ENCODE data around the gene PPFIBP1. TPM values are rescaled to one million over a fixed set of nuclear protein-coding genes. Genes with fewer than 3 reads are reported as not detected.

PPFIBP1 gene
- total RNA-seq, 2 donors from 2014 or later = 61.3 to 121 TPM

DNA sequence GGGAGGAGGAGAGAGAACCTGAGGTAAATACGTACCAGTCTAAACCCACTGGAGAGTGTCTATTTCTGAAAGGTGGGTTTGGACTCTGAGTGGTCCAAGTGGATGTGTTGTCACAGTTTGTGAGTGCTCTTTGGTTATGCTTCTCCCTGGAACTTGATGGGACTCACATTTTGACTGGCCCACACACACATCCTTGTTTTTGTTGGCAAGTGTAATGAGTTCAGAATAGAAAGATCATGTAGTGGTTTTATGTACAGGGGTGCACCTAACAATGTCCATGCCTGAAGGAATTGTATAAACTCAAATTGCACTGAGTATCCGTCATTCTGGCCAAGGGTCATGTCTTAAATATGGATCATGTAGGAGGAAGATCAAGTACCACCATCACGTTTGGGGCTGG, 4.8 kb downstream of the PPFIBP1 start:
- no peaks in the 10 kb centered on the region for H3K9me3 ChIP-seq
- 80% methylated on average over 3 of the region's 3 CpGs for WGBS
- no peaks in the 10 kb centered on the region for H3K27me3 ChIP-seq (replicated peaks; ENCODE audit: insufficient read depth)
- no peak for TF ChIP-seq POLR2AphosphoS5 (IDR thresholded peaks at IDR 0.05)
- TF ChIP-seq, protein P1, sequence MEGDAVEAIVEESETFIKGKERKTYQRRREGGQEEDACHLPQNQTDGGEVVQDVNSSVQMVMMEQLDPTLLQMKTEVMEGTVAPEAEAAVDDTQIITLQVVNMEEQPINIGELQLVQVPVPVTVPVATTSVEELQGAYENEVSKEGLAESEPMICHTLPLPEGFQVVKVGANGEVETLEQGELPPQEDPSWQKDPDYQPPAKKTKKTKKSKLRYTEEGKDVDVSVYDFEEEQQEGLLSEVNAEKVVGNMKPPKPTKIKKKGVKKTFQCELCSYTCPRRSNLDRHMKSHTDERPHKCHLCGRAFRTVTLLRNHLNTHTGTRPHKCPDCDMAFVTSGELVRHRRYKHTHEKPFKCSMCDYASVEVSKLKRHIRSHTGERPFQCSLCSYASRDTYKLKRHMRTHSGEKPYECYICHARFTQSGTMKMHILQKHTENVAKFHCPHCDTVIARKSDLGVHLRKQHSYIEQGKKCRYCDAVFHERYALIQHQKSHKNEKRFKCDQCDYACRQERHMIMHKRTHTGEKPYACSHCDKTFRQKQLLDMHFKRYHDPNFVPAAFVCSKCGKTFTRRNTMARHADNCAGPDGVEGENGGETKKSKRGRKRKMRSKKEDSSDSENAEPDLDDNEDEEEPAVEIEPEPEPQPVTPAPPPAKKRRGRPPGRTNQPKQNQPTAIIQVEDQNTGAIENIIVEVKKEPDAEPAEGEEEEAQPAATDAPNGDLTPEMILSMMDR (IDR thresholded peaks at IDR 0.05) = no peak
- TF ChIP-seq POLR2A (IDR thresholded peaks at IDR 0.05) = no peak
- no peak overlapping the region for H3K27ac ChIP-seq
- H3K36me3 ChIP-seq = no peaks in the 10 kb centered on the region
- H3K4me1 ChIP-seq (replicated peaks) = no peaks in the 10 kb centered on the region
- intact Hi-C loops (cut with DNase I) = no loop called here
- no peak for DNase-seq (ENCODE audit: low spot score)
- H3K4me3 ChIP-seq = no peak overlapping the region

GRCh38 chr12:27530157-27530922, 6.3 kb downstream of the PPFIBP1 start:
- no peak for TF ChIP-seq POLR2A (IDR thresholded peaks at IDR 0.05)
- TF ChIP-seq, protein P1 (IDR thresholded peaks at IDR 0.05) = no peak
- TF ChIP-seq POLR2AphosphoS5 (IDR thresholded peaks at IDR 0.05) = no peak
- H3K4me1 ChIP-seq (replicated peaks) = no peaks in the 10 kb centered on the region
- 70% methylated on average over 7 of the region's 7 CpGs for WGBS

GRCh38 chr12:27531896-27532295, 7.9 kb downstream of the PPFIBP1 start:
- Histone ChIP-seq H3K9me3 (no peaks in the 10 kb centered on the region), H3K27me3 (replicated peaks; ENCODE audit: insufficient read depth) (no peaks in the 10 kb centered on the region), H3K4me1 (replicated peaks) (no peaks in the 10 kb centered on the region), H3K4me3 (no peak overlapping the region), H3K27ac (no peak overlapping the region), H3K36me3 (no peaks in the 10 kb centered on the region)
- 54% methylated on average over 4 of the region's 4 CpGs for WGBS
- DNase-seq (ENCODE audit: low spot score) = no peak
- TF ChIP-seq, protein P1 (IDR thresholded peaks at IDR 0.05) = no peak
- TF ChIP-seq POLR2AphosphoS5 (IDR thresholded peaks at IDR 0.05) = no peak
- TF ChIP-seq POLR2A (IDR thresholded peaks at IDR 0.05) = no peak
- intact Hi-C loops (cut with DNase I) = no loop called here

More at GRCh38 chr12:27530157-27530922, 6.3 kb downstream of the PPFIBP1 start:
- no peak overlapping the region for H3K4me3 ChIP-seq
- intact Hi-C loops (cut with DNase I) = no loop called here
- H3K36me3 ChIP-seq = no peaks in the 10 kb centered on the region
- no peak overlapping the region for H3K27ac ChIP-seq
- no peaks in the 10 kb centered on the region for H3K9me3 ChIP-seq
- H3K27me3 ChIP-seq (replicated peaks; ENCODE audit: insufficient read depth) = no peaks in the 10 kb centered on the region
- no peak for DNase-seq (ENCODE audit: low spot score)

GRCh38 chr12:27534060-27534764, 10.2 kb downstream of the PPFIBP1 start:
- WGBS = 85% methylated on average over 6 of the region's 6 CpGs

More at GRCh38 chr12:27534060-27534764, 10.2 kb downstream of the PPFIBP1 start:
- no peak overlapping the region for H3K27ac ChIP-seq
- no peaks in the 10 kb centered on the region for H3K27me3 ChIP-seq (replicated peaks; ENCODE audit: insufficient read depth)
- no peaks in the 10 kb centered on the region for H3K36me3 ChIP-seq
- no peak for TF ChIP-seq POLR2AphosphoS5 (IDR thresholded peaks at IDR 0.05)
- no peak for TF ChIP-seq POLR2A (IDR thresholded peaks at IDR 0.05)
- TF ChIP-seq, protein P1 (IDR thresholded peaks at IDR 0.05) = no peak
- no peaks in the 10 kb centered on the region for H3K9me3 ChIP-seq
- no peak for DNase-seq (ENCODE audit: low spot score)
- no peak overlapping the region for H3K4me3 ChIP-seq
- intact Hi-C loops (cut with DNase I) = no loop called here
- H3K4me1 ChIP-seq (replicated peaks) = no peaks in the 10 kb centered on the region

Measured in prostate gland (tissue), 2 donors.